Lower lobe of right lung (tissue), 2 donors: ENCODE measurements around the gene TGM6. TPM values are rescaled to one million over a fixed set of nuclear protein-coding genes. Genes with fewer than 3 reads are reported as not detected.

Experiments
- ATAC-seq, 2 donors: fragments of 200-7000 bp; cut with Tn5 transposase; one replicate each; pipeline ENCODE4 v1.9.1; 2020 to 2022; ENCODE audit warnings: mild to moderate bottlenecking in 2 of 2, moderate library complexity in 2 of 2
- DNase-seq: peaks from one replicate; pipeline ENCODE4 v3.0.0-alpha.2; 2020
- H3K27ac ChIP-seq: fragments of 200-600 bp; one replicate; pipeline ENCODE4 v1.8.0; 2022
- H3K27me3 ChIP-seq: fragments of 200-600 bp; one replicate; pipeline ENCODE4 v1.8.0; 2022; ENCODE audit warnings: low read depth
- H3K36me3 ChIP-seq: fragments of 200-600 bp; one replicate; pipeline ENCODE4 v1.8.0; 2022; ENCODE audit warnings: mild to moderate bottlenecking
- H3K4me1 ChIP-seq: fragments of 200-600 bp; one replicate; pipeline ENCODE4 v1.8.0; 2022
- H3K4me3 ChIP-seq: fragments of 200-600 bp; one replicate; pipeline ENCODE4 v1.8.0; 2022; ENCODE audit warnings: mild to moderate bottlenecking
- H3K9me3 ChIP-seq: fragments of 200-600 bp; one replicate; pipeline ENCODE4 v1.8.0; 2022
- intact Hi-C: fragments of 100-400 bp; cut with DNase I; formaldehyde crosslinking; loops from one replicate; pipeline ENCODE4 v1.11.0; 2022
- total RNA-seq: library from RNA; stranded (reverse); fragmentation: NEBNext Ultra II Directional; extraction: Animal tissue kit (Norgen Biotek cat#: 25700); gene quantifications from one replicate; pipeline ENCODE4 v1.2.1, GENCODE V29; 2021
- TF ChIP-seq, protein P1 (sequence below): fragments of 200-600 bp; IDR thresholded peaks from one replicate; pipeline ENCODE4 v1.8.0; 2022; ENCODE audit warnings: antibody characterized with exemption, mild to moderate bottlenecking
- donor health status: DM: no; HTN: yes; CAD: no; lungs with severe emphysema.

Gene TGM6
- total RNA-seq, 1 donor from 2014 or later = not detected

DNA sequence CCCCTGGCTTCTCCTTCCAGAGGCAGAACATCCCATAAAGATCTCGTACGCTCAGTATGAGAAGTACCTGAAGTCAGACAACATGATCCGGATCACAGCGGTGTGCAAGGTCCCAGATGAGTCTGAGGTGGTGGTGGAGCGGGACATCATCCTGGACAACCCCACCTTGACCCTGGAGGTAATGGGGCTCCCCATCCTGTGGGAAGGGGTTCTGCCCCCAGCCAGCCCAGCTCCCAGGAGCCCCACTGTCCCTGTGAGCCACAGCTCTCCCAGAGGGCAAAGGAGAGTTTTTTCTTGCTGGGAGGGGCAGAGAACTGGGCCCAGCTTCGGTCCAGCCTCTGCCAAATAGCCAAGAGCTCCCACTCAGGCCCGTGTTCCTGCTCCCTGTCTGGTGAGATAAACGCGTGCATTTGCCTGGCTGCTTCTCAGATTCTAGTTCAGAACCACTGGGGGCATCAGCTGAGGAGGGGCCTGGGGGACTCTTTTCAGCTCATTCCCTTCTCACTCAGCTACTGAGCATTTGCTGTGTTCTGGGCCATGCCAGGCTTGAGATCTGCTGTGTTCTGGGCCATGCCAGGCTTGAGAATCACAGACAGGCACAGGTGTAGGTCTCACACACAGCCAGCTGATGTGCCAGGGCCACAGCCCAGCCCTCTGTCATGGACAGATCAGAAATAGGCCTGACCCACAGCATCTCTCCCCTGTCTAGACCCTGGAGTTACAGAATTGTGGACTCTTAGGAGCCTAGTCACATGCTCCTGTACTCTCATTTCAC, 45.4 kb upstream of the TGM6 start:
- H3K27me3 ChIP-seq = peaks cover 4% of the 10 kb centered on the region
- DNase-seq = no peak
- TF ChIP-seq, protein P1, sequence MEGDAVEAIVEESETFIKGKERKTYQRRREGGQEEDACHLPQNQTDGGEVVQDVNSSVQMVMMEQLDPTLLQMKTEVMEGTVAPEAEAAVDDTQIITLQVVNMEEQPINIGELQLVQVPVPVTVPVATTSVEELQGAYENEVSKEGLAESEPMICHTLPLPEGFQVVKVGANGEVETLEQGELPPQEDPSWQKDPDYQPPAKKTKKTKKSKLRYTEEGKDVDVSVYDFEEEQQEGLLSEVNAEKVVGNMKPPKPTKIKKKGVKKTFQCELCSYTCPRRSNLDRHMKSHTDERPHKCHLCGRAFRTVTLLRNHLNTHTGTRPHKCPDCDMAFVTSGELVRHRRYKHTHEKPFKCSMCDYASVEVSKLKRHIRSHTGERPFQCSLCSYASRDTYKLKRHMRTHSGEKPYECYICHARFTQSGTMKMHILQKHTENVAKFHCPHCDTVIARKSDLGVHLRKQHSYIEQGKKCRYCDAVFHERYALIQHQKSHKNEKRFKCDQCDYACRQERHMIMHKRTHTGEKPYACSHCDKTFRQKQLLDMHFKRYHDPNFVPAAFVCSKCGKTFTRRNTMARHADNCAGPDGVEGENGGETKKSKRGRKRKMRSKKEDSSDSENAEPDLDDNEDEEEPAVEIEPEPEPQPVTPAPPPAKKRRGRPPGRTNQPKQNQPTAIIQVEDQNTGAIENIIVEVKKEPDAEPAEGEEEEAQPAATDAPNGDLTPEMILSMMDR = no peak

DNA sequence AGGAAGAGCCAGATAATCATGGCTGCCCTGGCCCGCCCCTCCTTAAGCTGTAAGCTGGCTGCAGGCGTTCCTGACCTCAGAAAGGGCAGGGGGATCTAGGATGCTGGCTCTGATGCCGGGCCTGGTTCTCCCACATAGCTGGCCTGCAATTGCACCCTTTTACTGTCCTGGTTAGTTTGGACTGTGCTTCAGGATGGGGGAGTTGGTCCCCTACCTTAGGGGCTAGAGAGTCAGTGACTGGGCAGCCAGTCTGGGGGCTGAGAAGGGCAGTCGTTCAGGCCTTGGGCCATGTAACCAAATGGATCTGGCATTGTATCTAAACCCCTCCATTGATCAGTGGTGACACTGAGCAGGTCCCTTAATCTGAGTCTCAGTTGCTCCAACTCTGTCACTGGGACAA, 44.2 kb upstream of the TGM6 start:
- H3K9me3 ChIP-seq = no peaks in the 10 kb centered on the region
- H3K4me1 ChIP-seq = no peaks in the 10 kb centered on the region
- ATAC-seq = no peak
- H3K27ac ChIP-seq = no peak overlapping the region
- peaks cover 4% of the 10 kb centered on the region for H3K27me3 ChIP-seq
- H3K36me3 ChIP-seq = no peaks in the 10 kb centered on the region
- TF ChIP-seq, protein P1 = no peak
- intact Hi-C loops = no loop called here
- DNase-seq = no peak
- no peak overlapping the region for H3K4me3 ChIP-seq

More for the DNA sequence above, 45.4 kb upstream of the TGM6 start:
- intact Hi-C loops = no loop called here
- no peaks in the 10 kb centered on the region for H3K4me1 ChIP-seq
- H3K9me3 ChIP-seq = no peaks in the 10 kb centered on the region
- no peaks in the 10 kb centered on the region for H3K36me3 ChIP-seq
- H3K4me3 ChIP-seq = no peak overlapping the region
- no peak overlapping the region for H3K27ac ChIP-seq
- no peak for ATAC-seq

GRCh38 chr20:2337142-2337541, 43.6 kb upstream of the TGM6 start:
- H3K27me3 ChIP-seq = peaks cover 4% of the 10 kb centered on the region
- no peaks in the 10 kb centered on the region for H3K4me1 ChIP-seq
- no peaks in the 10 kb centered on the region for H3K36me3 ChIP-seq
- TF ChIP-seq, protein P1 = no peak
- H3K9me3 ChIP-seq = no peaks in the 10 kb centered on the region
- no peak overlapping the region for H3K27ac ChIP-seq
- H3K4me3 ChIP-seq = no peak overlapping the region
- DNase-seq (no peak), ATAC-seq (no peak)
- intact Hi-C loops = no loop called here

- DNase-seq (no peak), ATAC-seq (no peak)
- H3K9me3 ChIP-seq = no peaks in the 10 kb centered on the region
- H3K27me3 ChIP-seq = peaks cover 4% of the 10 kb centered on the region
- TF ChIP-seq, protein P1 = no peak
- H3K4me3 ChIP-seq = no peak overlapping the region
- H3K36me3 ChIP-seq = no peaks in the 10 kb centered on the region
- no peak overlapping the region for H3K27ac ChIP-seq
- H3K4me1 ChIP-seq = no peaks in the 10 kb centered on the region
- intact Hi-C loops = no loop called here
These were observed 42.2 kb upstream of the TGM6 start for GRCh38 chr20:2338411-2339066.

DNA sequence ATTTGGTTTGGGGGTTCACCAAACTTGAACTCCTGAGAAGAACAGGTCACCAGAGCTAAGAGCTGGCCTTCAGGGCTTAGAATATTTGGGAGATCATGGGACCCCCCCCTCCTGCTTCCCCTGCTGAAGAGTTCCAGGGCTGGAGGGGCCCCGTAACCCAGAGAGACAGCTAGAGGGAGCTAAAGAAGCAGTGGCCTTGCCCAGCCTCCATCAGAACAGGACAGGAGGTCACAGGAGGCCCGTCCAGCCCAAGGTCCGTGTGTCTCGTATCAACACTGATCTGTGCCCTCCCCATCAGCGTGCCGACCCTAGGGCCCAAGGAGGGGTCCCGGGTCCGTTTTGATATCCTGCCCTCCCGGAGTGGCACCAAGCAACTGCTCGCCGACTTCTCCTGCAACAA, 40.6 kb upstream of the TGM6 start:
- Histone ChIP-seq H3K27ac (no peak overlapping the region), H3K9me3 (no peaks in the 10 kb centered on the region), H3K27me3 (peaks cover 4% of the 10 kb centered on the region), H3K36me3 (no peaks in the 10 kb centered on the region), H3K4me1 (no peaks in the 10 kb centered on the region), H3K4me3 (no peak overlapping the region)
- intact Hi-C loops = no loop called here
- DNase-seq = no peak
- TF ChIP-seq, protein P1 = no peak
- ATAC-seq = no peak
